Keratinocyte (primary cell): ENCODE measurements around the gene PTCHD1. TPM values are rescaled to one million over a fixed set of nuclear protein-coding genes. Genes with fewer than 3 reads are reported as not detected.

Experiments used
- DNase-seq: peaks from one replicate; pipeline ENCODE4 v3.0.0-alpha.2; 2011; ENCODE audit warnings: low read depth, missing footprints, low spot score
- FAIRE-seq: peaks from 2 replicates; lab custom pipeline; 2011; peaks lifted over from hg19 to GRCh38; lab: Jason Lieb, UNC
- H2AFZ ChIP-seq: 2 replicates; pipeline ENCODE4 v1.6.0; 2012; ENCODE audit warnings: low read length, control low read depth, inconsistent platforms; ENCODE audit not compliant: control insufficient read depth
- H3K27ac ChIP-seq: 2 replicates; pipeline ENCODE4 v1.5.1; 2011; ENCODE audit warnings: low read length; ENCODE audit not compliant: control insufficient read depth, insufficient read depth
- H3K27me3 ChIP-seq: 3 replicates; pipeline ENCODE4 v1.6.0; 2011; ENCODE audit warnings: low read length; ENCODE audit not compliant: control insufficient read depth, insufficient read depth; ENCODE audit errors: extremely low read depth
- H3K36me3 ChIP-seq, 2 experiments: 2 replicates in 1 of 2; 3 replicates in 1 of 2; pipeline ENCODE4 v1.5.1; 2011; ENCODE audit warnings: low read length in 2 of 2, mild to moderate bottlenecking in 1 of 2; ENCODE audit not compliant: control insufficient read depth in 2 of 2, insufficient read depth in 2 of 2; ENCODE audit errors: extremely low read depth in 1 of 2
- H3K4me1 ChIP-seq: 3 replicates; pipeline ENCODE4 v1.5.1; 2011; ENCODE audit warnings: low read length; ENCODE audit not compliant: control insufficient read depth, insufficient read depth; ENCODE audit errors: extremely low read depth
- H3K4me2 ChIP-seq: 3 replicates; pipeline ENCODE4 v1.6.0; 2011; ENCODE audit warnings: low read depth, low read length; ENCODE audit not compliant: control insufficient read depth, insufficient read depth; ENCODE audit errors: extremely low read depth
- H3K4me3 ChIP-seq, 3 experiments: fragments of 200-600 bp in 1 of 3; sonication (generic) in 1 of 3; 2 replicates in 2 of 3; 3 replicates in 1 of 3; pipeline ENCODE4 v1.5.1; 2011 to 2016; ENCODE audit warnings: low read length in 3 of 3, mild to moderate bottlenecking in 3 of 3, control low read depth in 2 of 3, inconsistent platforms in 1 of 3, low read depth in 1 of 3, mixed read lengths in 1 of 3, mixed run types in 1 of 3, moderate library complexity in 1 of 3; ENCODE audit not compliant: control insufficient read depth in 2 of 3, insufficient read depth in 2 of 3; ENCODE audit errors: extremely low read depth in 1 of 3
- H3K79me2 ChIP-seq: 2 replicates; pipeline ENCODE4 v1.6.0; 2012; ENCODE audit warnings: low read length; ENCODE audit not compliant: control insufficient read depth, insufficient read depth
- H3K9ac ChIP-seq: 3 replicates; pipeline ENCODE4 v1.6.0; 2011; ENCODE audit warnings: low read length; ENCODE audit not compliant: control insufficient read depth, insufficient read depth; ENCODE audit errors: extremely low read depth
- H3K9me1 ChIP-seq: 3 replicates; pipeline ENCODE4 v1.6.0; 2011; ENCODE audit warnings: low read length; ENCODE audit not compliant: control insufficient read depth, insufficient read depth; ENCODE audit errors: extremely low read depth
- H3K9me3 ChIP-seq: 2 replicates; pipeline ENCODE4 v1.5.1; 2012; ENCODE audit warnings: low read depth, low read length; ENCODE audit not compliant: control insufficient read depth
- H4K20me1 ChIP-seq: 3 replicates; pipeline ENCODE4 v1.6.0; 2011; ENCODE audit warnings: low read length; ENCODE audit not compliant: control insufficient read depth, insufficient read depth; ENCODE audit errors: extremely low read depth
- CTCF ChIP-seq, 3 experiments: IDR thresholded peaks in 1 of 3; conservative IDR thresholded peaks in 1 of 3; optimal IDR thresholded peaks in 1 of 3; 2 replicates in 2 of 3; 3 replicates in 1 of 3; pipeline versions ENCODE3 to v1.5.1; 2011; ENCODE audit warnings: low read length in 3 of 3, mild to moderate bottlenecking in 3 of 3, moderate library complexity in 2 of 3, control low read depth in 1 of 3, inconsistent platforms in 1 of 3; ENCODE audit not compliant: insufficient read depth in 2 of 3; ENCODE audit errors: extremely low read depth in 1 of 3
- EZH2 ChIP-seq: IDR thresholded peaks from one replicate; pipeline ENCODE4 v1.6.1; 2012; ENCODE audit warnings: inconsistent platforms, mild to moderate bottlenecking, low read length, moderate library complexity
- dilution Hi-C: fragments of 300-500 bp; cut with MboI; formaldehyde crosslinking; loops from one replicate; pipeline ENCODE4 v1.7.0; 2020; ENCODE audit warnings: low sequenced_read_pairs; ENCODE audit not compliant: extremely low pct_ligation_motif_present
- polyA plus RNA-seq, 5 experiments: library from polyadenylated mRNA; depleted of rRNA in 3 of 5; stranded (reverse) in 3 of 5; stranded (forward) in 1 of 5; unstranded in 1 of 5; fragments of >200 nt; gene quantifications; 1 replicate in 1 of 5; 2 replicates in 3 of 5; 3 replicates in 1 of 5; pipeline versions ENCODE4 v1.2.1 to v1.2.3, GENCODE V29; 2011 to 2012; ENCODE audit warnings: missing spikeins in 2 of 5, low read depth in 1 of 5, low replicate concordance in 1 of 5

The PTCHD1 gene
- polyA plus RNA-seq, 1 donor (not counting 4 experiments of a cell fraction or from before 2014, with no cell fraction given) = not detected

- Histone ChIP-seq H3K4me2 (no peak overlapping the region), H4K20me1 (no peaks in the 10 kb centered on the region), H3K9me3 (no peaks in the 10 kb centered on the region), H3K27ac (no peak overlapping the region), H3K9me1 (no peaks in the 10 kb centered on the region), H3K9ac (no peak overlapping the region), H3K79me2 (no peaks in the 10 kb centered on the region), H3K36me3 (no peaks in the 10 kb centered on the region), H3K4me3 (no peak overlapping the region), H3K4me1 (no peaks in the 10 kb centered on the region), H3K27me3 (no peaks in the 10 kb centered on the region), H2AFZ (no peak overlapping the region)
- DNase-seq (no peak), FAIRE-seq (no peak)
- dilution Hi-C loops = no loop called here
- TF ChIP-seq CTCF (optimal IDR thresholded peaks at IDR 0.05 in 1 of 3, IDR thresholded peaks at IDR 0.05 in 1 of 3, conservative IDR thresholded peaks at IDR 0.05 in 1 of 3; ENCODE audit: extremely low read depth in 1 of 3, insufficient read depth in 2 of 3, low read length in 3 of 3) (no peak), EZH2 (no peak)
Measured at GRCh38 chrX:23387550-23388184, 53.0 kb downstream of the PTCHD1 start.

DNA sequence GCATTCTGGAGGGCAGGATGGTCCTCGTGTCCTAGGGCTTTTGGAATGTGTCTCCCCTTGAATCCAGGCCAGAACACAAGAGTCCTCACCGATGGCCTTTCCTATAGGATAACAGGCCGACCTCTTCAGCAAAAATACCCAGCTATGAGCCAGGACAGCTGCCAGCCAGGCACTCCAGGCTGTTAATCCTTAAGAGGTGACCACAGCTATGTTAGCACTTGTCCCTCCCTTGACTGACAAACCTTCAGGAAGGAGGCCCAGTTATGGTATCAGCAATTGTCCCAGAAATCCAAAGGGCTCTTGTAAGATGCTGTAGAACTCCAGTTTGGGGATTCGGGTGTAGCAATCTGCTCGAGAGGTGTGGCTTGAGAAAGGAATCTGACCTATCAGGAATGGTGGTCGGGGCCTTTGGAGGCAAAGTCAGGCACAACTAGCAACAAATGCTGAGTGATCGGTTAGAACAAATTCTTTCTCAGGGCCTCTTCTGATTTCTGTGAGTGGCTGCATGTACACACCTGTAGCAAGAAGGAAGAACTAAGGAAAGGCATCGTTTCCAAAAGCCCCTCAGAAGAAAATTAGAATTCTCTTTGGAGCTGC, 54.6 kb downstream of the PTCHD1 start:
- dilution Hi-C loops = no loop called here
- Histone ChIP-seq H3K27me3 (no peaks in the 10 kb centered on the region), H3K9me1 (no peaks in the 10 kb centered on the region), H3K9me3 (no peaks in the 10 kb centered on the region), H3K4me1 (no peaks in the 10 kb centered on the region), H3K4me2 (no peak overlapping the region), H3K4me3 (no peak overlapping the region), H3K9ac (no peak overlapping the region), H3K27ac (no peak overlapping the region), H2AFZ (no peak overlapping the region), H3K36me3 (no peaks in the 10 kb centered on the region), H3K79me2 (no peaks in the 10 kb centered on the region), H4K20me1 (no peaks in the 10 kb centered on the region)
- DNase-seq = no peak
- TF ChIP-seq EZH2 = no peak
- no peak for TF ChIP-seq CTCF (optimal IDR thresholded peaks at IDR 0.05 in 1 of 3, IDR thresholded peaks at IDR 0.05 in 1 of 3, conservative IDR thresholded peaks at IDR 0.05 in 1 of 3; ENCODE audit: extremely low read depth in 1 of 3, insufficient read depth in 2 of 3, low read length in 3 of 3)
- FAIRE-seq = no peak
